ENCODE results near the gene FRMD1.

The FRMD1 gene

GRCh38 chr6:168097621-168098430 lies 18.8 kb upstream of the FRMD1 start:
- TF ChIP-seq SPI1 (IDR thresholded peaks at IDR 0.05; ENCODE audit: borderline replicate concordance, low read depth): no peak
- TF ChIP-seq POLR2AphosphoS5 (IDR thresholded peaks at IDR 0.05; ENCODE audit: low read depth): no peak
- TF ChIP-seq CTCF (IDR thresholded peaks at IDR 0.05; ENCODE audit: insufficient read depth, low read length): no peak
- TF ChIP-seq GABPA (IDR thresholded peaks at IDR 0.05; ENCODE audit: low read depth): no peak
- TF ChIP-seq REST (IDR thresholded peaks at IDR 0.05; ENCODE audit: insufficient replicate concordance, low read depth): no peak
- Histone ChIP-seq H3K27ac (replicated peaks) (no peak overlapping the region), H3K4me3 (replicated peaks; ENCODE audit: insufficient read depth, low read length) (no peak overlapping the region), H3K27me3 (ENCODE audit: insufficient read depth, poor library complexity, severe bottlenecking) (peaks cover 7% of the 10 kb centered on the region)
- DNase-seq (ENCODE audit: low read depth in 1 of 2, low spot score in 1 of 2): no peak

- Histone ChIP-seq H3K27me3 (ENCODE audit: insufficient read depth, poor library complexity, severe bottlenecking) (peaks cover 7% of the 10 kb centered on the region), H3K4me3 (replicated peaks; ENCODE audit: insufficient read depth, low read length) (no peak overlapping the region), H3K27ac (replicated peaks) (no peak overlapping the region)
- no peak for DNase-seq (ENCODE audit: low read depth in 1 of 2, low spot score in 1 of 2)
- TF ChIP-seq GABPA (IDR thresholded peaks at IDR 0.05; ENCODE audit: low read depth) (no peak), POLR2AphosphoS5 (IDR thresholded peaks at IDR 0.05; ENCODE audit: low read depth) (no peak), SPI1 (IDR thresholded peaks at IDR 0.05; ENCODE audit: borderline replicate concordance, low read depth) (no peak), REST (IDR thresholded peaks at IDR 0.05; ENCODE audit: insufficient replicate concordance, low read depth) (no peak), CTCF (IDR thresholded peaks at IDR 0.05; ENCODE audit: insufficient read depth, low read length) (no peak)
Observed at GRCh38 chr6:168097221-168097620, 18.2 kb upstream of the FRMD1 start.

GRCh38 chr6:168096271-168096764 lies 17.3 kb upstream of the FRMD1 start:
- H3K27ac ChIP-seq (replicated peaks): no peak overlapping the region
- peaks cover 2% of the 10 kb centered on the region for H3K27me3 ChIP-seq (ENCODE audit: insufficient read depth, poor library complexity, severe bottlenecking)
- DNase-seq (ENCODE audit: low read depth in 1 of 2, low spot score in 1 of 2): no peak
- H3K4me3 ChIP-seq (replicated peaks; ENCODE audit: insufficient read depth, low read length): no peak overlapping the region
- TF ChIP-seq SPI1 (IDR thresholded peaks at IDR 0.05; ENCODE audit: borderline replicate concordance, low read depth) (no peak), GABPA (IDR thresholded peaks at IDR 0.05; ENCODE audit: low read depth) (no peak), REST (IDR thresholded peaks at IDR 0.05; ENCODE audit: insufficient replicate concordance, low read depth) (no peak), POLR2AphosphoS5 (IDR thresholded peaks at IDR 0.05; ENCODE audit: low read depth) (no peak), CTCF (IDR thresholded peaks at IDR 0.05; ENCODE audit: insufficient read depth, low read length) (no peak)
